ENCODE data around the gene NPHS2. TPM values are rescaled to one million over a fixed set of nuclear protein-coding genes. Genes with fewer than 3 reads are reported as not detected.

The NPHS2 gene
- total RNA-seq, 2 donors from 2014 or later = not detected

- TF ChIP-seq, protein P1, sequence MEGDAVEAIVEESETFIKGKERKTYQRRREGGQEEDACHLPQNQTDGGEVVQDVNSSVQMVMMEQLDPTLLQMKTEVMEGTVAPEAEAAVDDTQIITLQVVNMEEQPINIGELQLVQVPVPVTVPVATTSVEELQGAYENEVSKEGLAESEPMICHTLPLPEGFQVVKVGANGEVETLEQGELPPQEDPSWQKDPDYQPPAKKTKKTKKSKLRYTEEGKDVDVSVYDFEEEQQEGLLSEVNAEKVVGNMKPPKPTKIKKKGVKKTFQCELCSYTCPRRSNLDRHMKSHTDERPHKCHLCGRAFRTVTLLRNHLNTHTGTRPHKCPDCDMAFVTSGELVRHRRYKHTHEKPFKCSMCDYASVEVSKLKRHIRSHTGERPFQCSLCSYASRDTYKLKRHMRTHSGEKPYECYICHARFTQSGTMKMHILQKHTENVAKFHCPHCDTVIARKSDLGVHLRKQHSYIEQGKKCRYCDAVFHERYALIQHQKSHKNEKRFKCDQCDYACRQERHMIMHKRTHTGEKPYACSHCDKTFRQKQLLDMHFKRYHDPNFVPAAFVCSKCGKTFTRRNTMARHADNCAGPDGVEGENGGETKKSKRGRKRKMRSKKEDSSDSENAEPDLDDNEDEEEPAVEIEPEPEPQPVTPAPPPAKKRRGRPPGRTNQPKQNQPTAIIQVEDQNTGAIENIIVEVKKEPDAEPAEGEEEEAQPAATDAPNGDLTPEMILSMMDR (conservative IDR thresholded peaks at IDR 0.05) = no peak
- no peaks in the 10 kb centered on the region for H3K36me3 Mint-ChIP-seq (ENCODE audit: low read depth)
- Histone ChIP-seq H3K4me3 (ENCODE audit: low read length) (no peak overlapping the region), H3K9ac (ENCODE audit: extremely low read depth, low read length, poor library complexity, severe bottlenecking) (no peak overlapping the region), H3K27ac (ENCODE audit: low read depth, low read length) (no peak overlapping the region), H3K36me3 (ENCODE audit: control insufficient read depth, insufficient read depth, low read length) (no peaks in the 10 kb centered on the region), H3K27me3 (ENCODE audit: control insufficient read depth, insufficient read depth, low read length, poor library complexity, severe bottlenecking) (peaks cover 9% of the 10 kb centered on the region), H3K4me1 (ENCODE audit: control insufficient read depth, insufficient read depth, low read length) (no peaks in the 10 kb centered on the region), H3K9me3 (ENCODE audit: control insufficient read depth, low read length) (no peaks in the 10 kb centered on the region)
- no peak overlapping the region for H3K27ac Mint-ChIP-seq
- H3K27me3 Mint-ChIP-seq (ENCODE audit: insufficient read depth) = peaks cover 80% of the 10 kb centered on the region
- WGBS, 2 experiments (ENCODE audit: insufficient coverage in 1 of 2, insufficient read length in 1 of 2) = 95 to 96% methylated on average over 14 to 18 of the region's 18 CpGs
- H3K4me3 Mint-ChIP-seq = no peak overlapping the region
- no peak for DNase-seq
- no peaks in the 10 kb centered on the region for H3K4me1 Mint-ChIP-seq
- H3K9me3 Mint-ChIP-seq = no peaks in the 10 kb centered on the region
Measured at GRCh38 chr1:179588425-179589024, 12.8 kb upstream of the NPHS2 start.

GRCh38 chr1:179587336-179587735, 11.6 kb upstream of the NPHS2 start:
- Mint-ChIP-seq H3K27ac (no peak overlapping the region), H3K36me3 (ENCODE audit: low read depth) (no peaks in the 10 kb centered on the region), H3K27me3 (ENCODE audit: insufficient read depth) (peaks cover 70% of the 10 kb centered on the region), H3K4me3 (no peak overlapping the region), H3K4me1 (no peaks in the 10 kb centered on the region), H3K9me3 (no peaks in the 10 kb centered on the region)
- no peak for DNase-seq
- peaks cover 9% of the 10 kb centered on the region for H3K27me3 ChIP-seq (ENCODE audit: control insufficient read depth, insufficient read depth, low read length, poor library complexity, severe bottlenecking)
- TF ChIP-seq, protein P1 (conservative IDR thresholded peaks at IDR 0.05) = no peak
- H3K36me3 ChIP-seq (ENCODE audit: control insufficient read depth, insufficient read depth, low read length) = no peaks in the 10 kb centered on the region
- no peaks in the 10 kb centered on the region for H3K4me1 ChIP-seq (ENCODE audit: control insufficient read depth, insufficient read depth, low read length)
- WGBS, 2 experiments (ENCODE audit: insufficient coverage in 1 of 2, insufficient read length in 1 of 2) = 93 to 96% methylated on average over 4 to 6 of the region's 6 CpGs
- no peaks in the 10 kb centered on the region for H3K9me3 ChIP-seq (ENCODE audit: control insufficient read depth, low read length)
- no peak overlapping the region for H3K4me3 ChIP-seq (ENCODE audit: low read length)
- H3K27ac ChIP-seq (ENCODE audit: low read depth, low read length) = no peak overlapping the region
- no peak overlapping the region for H3K9ac ChIP-seq (ENCODE audit: extremely low read depth, low read length, poor library complexity, severe bottlenecking)

- DNase-seq = peak; percentile 89
- Histone ChIP-seq H3K27me3 (ENCODE audit: control insufficient read depth, insufficient read depth, low read length, poor library complexity, severe bottlenecking) (peaks cover 9% of the 10 kb centered on the region), H3K9ac (ENCODE audit: extremely low read depth, low read length, poor library complexity, severe bottlenecking) (peak overlapping the region; percentile 34), H3K27ac (ENCODE audit: low read depth, low read length) (no peak overlapping the region), H3K4me1 (ENCODE audit: control insufficient read depth, insufficient read depth, low read length) (no peaks in the 10 kb centered on the region), H3K36me3 (ENCODE audit: control insufficient read depth, insufficient read depth, low read length) (no peaks in the 10 kb centered on the region), H3K4me3 (ENCODE audit: low read length) (peak overlapping the region; percentile 44), H3K9me3 (ENCODE audit: control insufficient read depth, low read length) (no peaks in the 10 kb centered on the region)
- H3K27me3 Mint-ChIP-seq (ENCODE audit: insufficient read depth) = peaks cover 59% of the 10 kb centered on the region
- no peaks in the 10 kb centered on the region for H3K36me3 Mint-ChIP-seq (ENCODE audit: low read depth)
- no peaks in the 10 kb centered on the region for H3K9me3 Mint-ChIP-seq
- 16 to 24% methylated on average over 24 to 60 of the region's 60 CpGs for WGBS, 2 experiments (ENCODE audit: insufficient coverage in 1 of 2, insufficient read length in 1 of 2)
- TF ChIP-seq, protein P1 (conservative IDR thresholded peaks at IDR 0.05) = peak; percentile 83
- no peaks in the 10 kb centered on the region for H3K4me1 Mint-ChIP-seq
- H3K27ac Mint-ChIP-seq = no peak overlapping the region
- H3K4me3 Mint-ChIP-seq = peak overlapping the region; percentile 27
Measured at GRCh38 chr1:179586107-179586823, 10.5 kb upstream of the NPHS2 start.

Data from endodermal cell (in vitro differentiated cells).